BJ (cell line): Measurements from ENCODE around the gene ALCAM. TPM values are rescaled to one million over a fixed set of nuclear protein-coding genes. Genes with fewer than 3 reads are reported as not detected.

ENCODE experiments used
- CTCF ChIA-PET: fragments of 350-600 bp; formaldehyde crosslinking; extraction: SDS; loops from one replicate; lab custom pipeline; 2021; ENCODE audit warnings: antibody characterized with exemption, inconsistent platforms; lab: Yijun Ruan, JAX
- POLR2A ChIA-PET: fragments of 300-600 bp; sonication (Branson Sonifier 250); formaldehyde crosslinking; extraction: SDS; loops from one replicate; lab custom pipeline; 2021; ENCODE audit warnings: antibody characterized with exemption; lab: Charles Lee
- DNase-seq: peaks from one replicate; pipeline ENCODE4 v3.0.0-alpha.2; 2011; ENCODE audit warnings: low read depth
- H3K27me3 ChIP-seq: 2 replicates; pipeline ENCODE4 v1.6.0; 2011; ENCODE audit warnings: low read length; ENCODE audit not compliant: control insufficient read depth, insufficient read depth
- H3K36me3 ChIP-seq: 2 replicates; pipeline ENCODE4 v1.5.1; 2011; ENCODE audit warnings: low read length; ENCODE audit not compliant: control insufficient read depth, insufficient read depth
- H3K4me3 ChIP-seq: 2 replicates; pipeline ENCODE4 v1.5.1; 2011; ENCODE audit warnings: low read depth, mild to moderate bottlenecking, control low read depth, low read length
- polyA plus RNA-seq: library from polyadenylated mRNA; depleted of rRNA; stranded (reverse); fragments of >200 nt; gene quantifications from 2 replicates; pipeline ENCODE4 v1.2.3, GENCODE V29; 2011
- TF ChIP-seq, protein P1 (sequence below): IDR thresholded peaks from 2 replicates; pipeline ENCODE4 v1.5.1; 2011; ENCODE audit warnings: low read depth, mild to moderate bottlenecking, control low read depth, inconsistent platforms, low read length, moderate library complexity; ENCODE audit not compliant: insufficient read depth

The ALCAM gene
- polyA plus RNA-seq, 1 experiment = 89.5 TPM

DNA sequence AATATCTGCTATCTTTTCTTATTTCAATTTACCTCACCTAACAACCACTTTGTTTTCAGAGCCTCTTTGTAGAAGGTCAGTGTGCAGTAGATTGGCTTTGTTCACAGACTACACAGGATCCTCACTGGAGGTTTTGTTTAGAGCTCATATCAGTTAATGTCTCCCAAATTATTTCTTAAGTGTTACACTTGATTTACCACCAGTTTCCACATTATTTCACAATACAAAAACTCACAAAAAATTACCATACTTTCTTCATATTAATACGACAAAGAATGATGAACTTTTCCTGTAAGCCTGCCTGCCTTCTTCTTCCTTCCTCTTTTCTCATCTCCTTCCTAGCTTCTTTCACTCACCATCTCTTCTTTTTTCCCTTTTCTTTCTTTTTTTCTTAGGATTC, 133.3 kb downstream of the ALCAM start:
- Histone ChIP-seq H3K27me3 (no peaks in the 10 kb centered on the region), H3K36me3 (no peaks in the 10 kb centered on the region), H3K4me3 (no peak overlapping the region)
- DNase-seq = no peak
- ChIA-PET POLR2A (no interaction called here), CTCF (interaction anchor here (0.6 to 1.0 kb wide), 3 partner anchors 12 to 119 kb away, joined by 3 to 4 read pairs (median 3); no protein-coding TSS in a partner anchor)
- TF ChIP-seq, protein P1, sequence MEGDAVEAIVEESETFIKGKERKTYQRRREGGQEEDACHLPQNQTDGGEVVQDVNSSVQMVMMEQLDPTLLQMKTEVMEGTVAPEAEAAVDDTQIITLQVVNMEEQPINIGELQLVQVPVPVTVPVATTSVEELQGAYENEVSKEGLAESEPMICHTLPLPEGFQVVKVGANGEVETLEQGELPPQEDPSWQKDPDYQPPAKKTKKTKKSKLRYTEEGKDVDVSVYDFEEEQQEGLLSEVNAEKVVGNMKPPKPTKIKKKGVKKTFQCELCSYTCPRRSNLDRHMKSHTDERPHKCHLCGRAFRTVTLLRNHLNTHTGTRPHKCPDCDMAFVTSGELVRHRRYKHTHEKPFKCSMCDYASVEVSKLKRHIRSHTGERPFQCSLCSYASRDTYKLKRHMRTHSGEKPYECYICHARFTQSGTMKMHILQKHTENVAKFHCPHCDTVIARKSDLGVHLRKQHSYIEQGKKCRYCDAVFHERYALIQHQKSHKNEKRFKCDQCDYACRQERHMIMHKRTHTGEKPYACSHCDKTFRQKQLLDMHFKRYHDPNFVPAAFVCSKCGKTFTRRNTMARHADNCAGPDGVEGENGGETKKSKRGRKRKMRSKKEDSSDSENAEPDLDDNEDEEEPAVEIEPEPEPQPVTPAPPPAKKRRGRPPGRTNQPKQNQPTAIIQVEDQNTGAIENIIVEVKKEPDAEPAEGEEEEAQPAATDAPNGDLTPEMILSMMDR = no peak

DNA sequence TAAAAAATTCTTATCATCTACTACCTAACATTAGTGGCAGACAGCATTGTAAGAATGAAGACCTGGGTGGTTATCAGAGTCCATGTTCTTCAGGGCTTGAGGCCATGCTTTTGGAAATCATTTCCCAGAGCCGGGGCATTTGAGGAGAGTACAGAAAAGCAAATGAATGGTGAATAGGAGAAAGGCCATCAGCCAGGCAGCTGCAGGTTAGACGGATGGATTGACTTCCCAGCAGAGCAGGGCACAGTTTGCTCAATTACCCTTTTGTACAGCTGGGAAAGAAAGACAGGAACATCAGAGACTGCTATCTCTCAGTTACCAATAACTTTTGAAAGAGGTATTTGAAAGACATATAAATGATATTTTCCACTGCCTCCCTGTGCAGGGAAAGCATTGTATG, 135.6 kb downstream of the ALCAM start:
- CTCF ChIA-PET = interaction anchor here (1.3 kb wide), 1 partner anchor 9 kb away, joined by 3 read pairs; no protein-coding TSS in a partner anchor
- no peaks in the 10 kb centered on the region for H3K27me3 ChIP-seq
- no peaks in the 10 kb centered on the region for H3K36me3 ChIP-seq
- TF ChIP-seq, protein P1 = no peak
- DNase-seq = no peak
- no peak overlapping the region for H3K4me3 ChIP-seq
- POLR2A ChIA-PET = no interaction called here

DNA sequence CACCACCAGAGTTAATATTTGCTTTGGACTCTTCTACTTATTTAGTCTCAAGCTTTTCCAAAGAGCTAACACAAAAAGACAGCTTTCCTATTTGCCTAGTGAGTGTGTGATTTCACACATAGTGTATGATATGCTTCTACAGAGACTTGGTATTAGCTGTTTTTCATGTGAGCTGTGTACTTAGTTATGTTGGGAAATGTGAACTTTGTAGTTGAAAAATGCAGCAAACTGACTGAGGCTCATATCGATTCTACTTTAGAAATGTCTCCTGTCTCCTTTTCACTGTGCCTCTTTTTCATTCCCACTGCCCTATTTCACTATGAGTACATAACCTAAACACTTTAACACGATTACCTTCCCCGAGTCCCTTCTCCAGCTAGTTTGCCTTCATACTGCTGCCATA, 136.5 kb downstream of the ALCAM start:
- no peak for DNase-seq
- POLR2A ChIA-PET = no interaction called here
- H3K4me3 ChIP-seq = no peak overlapping the region
- TF ChIP-seq, protein P1 = no peak
- H3K36me3 ChIP-seq = no peaks in the 10 kb centered on the region
- CTCF ChIA-PET = interaction anchor here (1.3 kb wide), 1 partner anchor 8 kb away, joined by 3 read pairs; no protein-coding TSS in a partner anchor
- H3K27me3 ChIP-seq = no peaks in the 10 kb centered on the region

DNA sequence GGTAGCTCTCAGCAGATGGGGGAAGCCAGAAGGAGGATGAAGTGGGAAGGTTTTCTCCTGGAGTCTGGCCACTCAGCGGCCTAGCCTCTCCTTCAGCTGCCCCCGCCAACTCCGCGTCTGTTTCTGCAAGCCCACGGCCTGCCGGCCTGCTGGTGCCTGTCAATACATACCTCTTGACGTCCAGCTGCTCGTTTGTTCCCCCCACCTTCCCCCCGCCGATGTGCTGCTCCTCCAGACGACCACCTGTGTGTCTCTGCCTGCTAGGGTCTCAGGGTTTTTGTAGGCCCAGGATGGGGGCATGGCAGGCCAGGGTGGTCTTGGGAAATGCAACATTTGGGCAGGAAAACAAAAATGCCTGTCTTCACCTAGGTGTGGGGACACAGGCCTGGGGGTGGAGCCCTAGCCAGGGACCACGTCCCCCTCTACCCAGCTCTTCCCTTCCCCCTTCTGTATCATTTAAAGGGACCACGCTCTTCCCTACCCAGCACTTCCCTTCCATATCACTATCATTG, 137.8 kb downstream of the ALCAM start:
- TF ChIP-seq, protein P1 = no peak
- Histone ChIP-seq H3K27me3 (no peaks in the 10 kb centered on the region), H3K36me3 (no peaks in the 10 kb centered on the region), H3K4me3 (no peak overlapping the region)
- no peak for DNase-seq
- ChIA-PET POLR2A (no interaction called here), CTCF (interaction anchor here (0.7 kb wide), 1 partner anchor 13 kb away, joined by 3 read pairs; no protein-coding TSS in a partner anchor)

DNA sequence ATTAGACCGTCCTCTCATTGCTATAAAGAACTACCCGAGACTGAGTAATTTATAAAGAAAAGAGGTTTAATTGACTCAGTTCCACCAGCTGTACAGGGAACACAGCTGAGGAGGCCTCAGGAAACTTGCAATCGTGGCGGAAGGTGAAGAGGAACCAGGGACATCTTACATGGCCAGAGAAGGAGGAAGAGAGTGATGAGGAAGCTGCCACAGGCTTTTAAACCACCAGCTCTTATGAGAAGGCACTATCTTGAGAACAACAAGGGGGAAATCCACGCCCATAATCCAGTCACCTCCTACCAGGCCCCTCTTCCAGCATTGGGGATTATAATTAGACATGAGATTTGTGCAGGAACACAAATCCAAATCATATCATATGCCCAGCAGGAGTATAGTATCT, 138.5 kb downstream of the ALCAM start:
- no peaks in the 10 kb centered on the region for H3K27me3 ChIP-seq
- no peak overlapping the region for H3K4me3 ChIP-seq
- TF ChIP-seq, protein P1 = no peak
- POLR2A ChIA-PET = no interaction called here
- H3K36me3 ChIP-seq = no peaks in the 10 kb centered on the region
- CTCF ChIA-PET = interaction anchor here (0.7 kb wide), 1 partner anchor 13 kb away, joined by 3 read pairs; no protein-coding TSS in a partner anchor
- DNase-seq = no peak
